Measurements from ENCODE around the gene CARS2. TPM values are rescaled to one million over a fixed set of nuclear protein-coding genes. Genes with fewer than 3 reads are reported as not detected.
A peak's percentile ranks its signal among the peaks of the same experiment; 100 is the strongest.

The CARS2 gene
- total and polyA plus RNA-seq, 2 of the 8 experiments (the other 6 are each of a cell fraction or from before 2014, with no cell fraction given) = 47.7 to 55.9 TPM

DNA sequence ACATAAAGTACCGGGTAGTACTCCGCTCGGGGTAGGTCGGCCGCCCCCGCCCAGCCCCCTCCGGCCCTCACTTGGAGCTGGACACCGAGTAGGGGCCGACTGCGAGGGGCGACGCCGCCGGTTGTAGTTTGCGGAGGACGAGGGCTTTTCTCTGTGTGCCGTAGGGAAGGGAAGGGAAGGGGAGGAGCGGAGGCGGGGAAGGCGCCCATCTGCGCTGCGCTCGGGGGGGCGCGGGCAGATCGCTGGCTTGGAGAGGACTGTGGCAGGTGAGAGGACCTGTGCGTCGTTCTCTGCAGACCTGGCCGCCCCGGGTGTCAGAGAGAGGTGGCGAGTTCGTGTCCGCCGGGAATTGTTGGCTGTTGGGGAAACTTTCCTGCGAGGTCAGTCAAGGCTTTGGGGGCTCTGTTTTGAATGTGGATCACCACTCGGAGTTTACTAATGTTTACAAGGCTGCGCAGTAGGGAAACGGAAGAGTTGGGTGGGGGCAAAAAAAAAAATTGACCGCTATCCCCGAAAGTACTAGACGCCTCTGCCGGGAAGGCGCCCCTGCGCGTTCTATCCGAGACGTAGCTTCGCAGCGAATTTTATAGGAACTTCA lies 9.0 kb upstream of the CARS2 start:
- 1% methylated on average over 34 of the region's 49 CpGs; no CpG with 5 or more reads in 1 of the 2 experiments for WGBS, 2 experiments (ENCODE audit: extremely low coverage in 1 of 2, insufficient coverage in 1 of 2, insufficient read length in 1 of 2, insufficient replicate concordance in 2 of 2, low coverage in 1 of 2, low lambda C conversion rate in 2 of 2, missing lambda C conversion rate in 1 of 2)
- TF ChIP-seq EZH2 (IDR thresholded peaks at IDR 0.05; ENCODE audit: low read depth, low read length, severe bottlenecking) (no peak), NANOG (IDR thresholded peaks at IDR 0.05; ENCODE audit: insufficient read depth, low read depth, low read length, poor library complexity, severe bottlenecking) (no peak), POLR2AphosphoS5 (IDR thresholded peaks at IDR 0.05; ENCODE audit: low read depth, low read length) (peak; percentile 98), BACH1 (IDR thresholded peaks at IDR 0.05; ENCODE audit: low read length) (peak; percentile 27; the same call in 1 of the 2 replicates), CBX8 (IDR thresholded peaks at IDR 0.05; ENCODE audit: borderline replicate concordance, low read depth, low read length) (no peak), GTF2F1 (IDR thresholded peaks at IDR 0.05; ENCODE audit: borderline replicate concordance, low read depth, low read length) (peak; percentile 88), SP4 (IDR thresholded peaks at IDR 0.05; ENCODE audit: low read length) (no peak), SIN3A (conservative IDR thresholded peaks at IDR 0.05 in 1 of 2, IDR thresholded peaks at IDR 0.05 in 1 of 2; ENCODE audit: low read depth in 1 of 2, low read length in 2 of 2) (peak in 1 of 2 experiments; percentile 83; a peak in 1 of 4 replicates), TAF7 (optimal IDR thresholded peaks at IDR 0.05; ENCODE audit: borderline replicate concordance, low read depth, low read length) (peak; percentile 86), RAD21 (IDR thresholded peaks at IDR 0.05 in 1 of 2, conservative IDR thresholded peaks at IDR 0.05 in 1 of 2; ENCODE audit: low read depth in 2 of 2, low read length in 2 of 2) (no peak), SAP30 (IDR thresholded peaks at IDR 0.05; ENCODE audit: insufficient read depth, insufficient replicate concordance, low read length) (peak; percentile 39)

More for the DNA sequence above, 9.0 kb upstream of the CARS2 start:
- H2BK15ac ChIP-seq (ENCODE audit: low read length) = no peak overlapping the region
- H4K91ac ChIP-seq (replicated peaks; ENCODE audit: insufficient read length, low read length) = peak overlapping the region; percentile 44
- peak overlapping the region; percentile 73 to 98 (median 82) for H3K4me3 ChIP-seq (ENCODE audit: extremely low read depth in 1 of 4, insufficient read depth in 2 of 4, low read depth in 3 of 4, low read length in 4 of 4)
- H3K79me2 ChIP-seq (ENCODE audit: control insufficient read depth in 1 of 2, insufficient read depth in 2 of 2, low read length in 2 of 2) = peaks cover 27 to 50% of the 10 kb centered on the region in 2 experiments
- H3K23me2 ChIP-seq (ENCODE audit: low read depth, low read length) = peaks cover 15% of the 10 kb centered on the region
- H3K56ac ChIP-seq (replicated peaks; ENCODE audit: insufficient read length, low read depth, low read length) = peak overlapping the region; percentile 52
- H3K4me1 ChIP-seq (replicated peaks in 1 of 4; ENCODE audit: control insufficient read depth in 3 of 4, insufficient read depth in 4 of 4, low read length in 3 of 4) = peaks cover 0 to 2% (median 1%) of the 10 kb centered on the region in 4 experiments; a peak in 2 of 7 replicates
- H3K27ac ChIP-seq (ENCODE audit: low read depth, low read length) = peak overlapping the region; percentile 65
- H3K4me2 ChIP-seq (ENCODE audit: insufficient read depth in 1 of 2, low read depth in 2 of 2, low read length in 2 of 2) = peak overlapping the region; percentile 81 to 82
- no peak overlapping the region for H3K4ac ChIP-seq (replicated peaks; ENCODE audit: insufficient read length, low read depth, low read length)
- POLR2A ChIA-PET (ENCODE audit: partially characterized antibody) = interaction anchor here (0.6 to 2.9 kb wide), 45 partner anchors 9 to 1004 kb away, joined by 3 to 28 read pairs (median 4); partner anchors contain the start of genes ANKRD10 and CARS2
- peaks cover 18% of the 10 kb centered on the region in 2 experiments for H4K20me1 ChIP-seq (replicated peaks in 1 of 2; ENCODE audit: control insufficient read depth in 1 of 2, insufficient read depth in 2 of 2, low read length in 2 of 2)
- no peak overlapping the region for H2BK20ac ChIP-seq (ENCODE audit: low read length)
- peaks cover 3 to 8% (median 5%) of the 10 kb centered on the region in 4 experiments; a peak in 7 of 8 replicates for H3K36me3 ChIP-seq (ENCODE audit: control insufficient read depth in 2 of 4, insufficient read depth in 4 of 4, low read length in 3 of 4)
- no peak overlapping the region for H2BK120ac ChIP-seq (replicated peaks; ENCODE audit: low read depth, low read length)
- DNase-seq (ENCODE audit: low read depth in 1 of 2, low spot score in 2 of 2) (peak in 1 of 2 experiments; percentile 71), FAIRE-seq (no peak)
- no peak overlapping the region for H3K23ac ChIP-seq (ENCODE audit: insufficient read length)
- peak overlapping the region; percentile 75 for H2BK5ac ChIP-seq (ENCODE audit: low read depth, low read length)
- peak overlapping the region; percentile 68; the same call in 1 of the 2 replicates for H2BK12ac ChIP-seq (ENCODE audit: low read depth, low read length)
- H3K27me3 ChIP-seq (replicated peaks in 1 of 4; ENCODE audit: control insufficient read depth in 3 of 4, extremely low read depth in 1 of 4, insufficient read depth in 3 of 4, low read length in 3 of 4) = no peaks in the 10 kb centered on the region
- H3K14ac ChIP-seq (ENCODE audit: insufficient read length) = no peak overlapping the region
- peak overlapping the region; percentile 37 for H4K5ac ChIP-seq (ENCODE audit: insufficient read length, low read depth, low read length)
- no peaks in the 10 kb centered on the region for H3K9me3 ChIP-seq (ENCODE audit: insufficient read depth in 2 of 2, low read depth in 1 of 2, low read length in 1 of 2)
- peaks cover 9% of the 10 kb centered on the region for H3K79me1 ChIP-seq (ENCODE audit: low read depth, low read length)
- H4K8ac ChIP-seq (ENCODE audit: extremely low read depth, insufficient read depth, low read length) = peak overlapping the region; percentile 85
- peak overlapping the region; percentile 78 for H3K18ac ChIP-seq (ENCODE audit: extremely low read depth, low read length)
- CTCF ChIA-PET (ENCODE audit: partially characterized antibody) = interaction anchor here (0.7 to 2.6 kb wide), 3 partner anchors 13 to 206 kb away, joined by 3 to 10 read pairs (median 3); no protein-coding TSS in a partner anchor
- no peak overlapping the region for H2AK5ac ChIP-seq (ENCODE audit: low read depth, low read length)
- no peak overlapping the region for H2AFZ ChIP-seq (ENCODE audit: low read length)
- H3K9ac ChIP-seq (replicated peaks in 1 of 4; ENCODE audit: extremely low read depth in 1 of 4, low read depth in 3 of 4, low read length in 3 of 4) = peak overlapping the region; percentile 43 to 87 (median 83)

Data from H1 (cell line).